GM21447 (cell line): ENCODE measurements around the gene EPB42.
"Not testable (repeated sequence)": the region's sequence is repeated elsewhere in the genome, so short reads cannot be mapped to it uniquely, and the experiment has no call there.

Experiments used
- ATAC-seq: cut with Tn5 transposase; IDR thresholded peaks from one replicate; pipeline ENCODE4 v1.9.1; 2021; ENCODE audit not compliant: unreplicated experiment

Gene EPB42

GRCh38 chr15:43189296-43189695 lies 31.5 kb downstream of the EPB42 start:
- ATAC-seq = no peak

DNA sequence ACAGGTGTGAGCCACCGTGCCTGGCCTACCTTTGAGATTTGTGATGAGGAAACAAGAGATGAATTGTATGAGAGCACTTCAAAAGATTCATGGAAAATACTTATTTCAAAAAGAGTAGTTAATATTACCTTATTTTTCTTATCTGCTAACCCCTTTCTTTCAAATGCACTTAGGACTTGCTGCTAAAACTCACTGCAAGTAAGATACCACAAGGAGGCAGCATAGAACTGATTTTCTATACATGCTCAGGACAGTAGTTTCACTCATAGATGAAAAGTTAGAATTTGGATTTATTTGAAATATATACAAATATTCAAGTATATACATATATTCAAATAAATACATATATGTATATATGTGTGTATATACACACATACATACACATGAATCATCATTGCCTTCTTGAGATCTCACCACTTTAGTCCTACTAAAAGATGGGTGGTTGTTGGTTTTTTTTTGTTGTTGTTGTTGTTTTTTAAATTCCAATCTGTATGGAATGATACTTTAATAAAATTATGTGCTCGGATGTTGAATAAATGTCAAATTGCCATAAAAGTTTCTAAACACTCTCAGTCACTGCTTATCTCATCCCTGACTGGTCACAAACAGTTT lies 33.2 kb downstream of the EPB42 start:
- ATAC-seq = no peak

- peak; percentile 20 for ATAC-seq
These were observed 34.8 kb downstream of the EPB42 start for GRCh38 chr15:43186003-43186353.

- peak; percentile 95 for ATAC-seq
These were observed 35.4 kb downstream of the EPB42 start, which contains the start of gene CCNDBP1 for GRCh38 chr15:43185157-43186002. Gene CCNDBP1, plus strand, starts transcription at chr15:43185403. Its CDS starts 96 bp downstream, at chr15:43185499.

DNA sequence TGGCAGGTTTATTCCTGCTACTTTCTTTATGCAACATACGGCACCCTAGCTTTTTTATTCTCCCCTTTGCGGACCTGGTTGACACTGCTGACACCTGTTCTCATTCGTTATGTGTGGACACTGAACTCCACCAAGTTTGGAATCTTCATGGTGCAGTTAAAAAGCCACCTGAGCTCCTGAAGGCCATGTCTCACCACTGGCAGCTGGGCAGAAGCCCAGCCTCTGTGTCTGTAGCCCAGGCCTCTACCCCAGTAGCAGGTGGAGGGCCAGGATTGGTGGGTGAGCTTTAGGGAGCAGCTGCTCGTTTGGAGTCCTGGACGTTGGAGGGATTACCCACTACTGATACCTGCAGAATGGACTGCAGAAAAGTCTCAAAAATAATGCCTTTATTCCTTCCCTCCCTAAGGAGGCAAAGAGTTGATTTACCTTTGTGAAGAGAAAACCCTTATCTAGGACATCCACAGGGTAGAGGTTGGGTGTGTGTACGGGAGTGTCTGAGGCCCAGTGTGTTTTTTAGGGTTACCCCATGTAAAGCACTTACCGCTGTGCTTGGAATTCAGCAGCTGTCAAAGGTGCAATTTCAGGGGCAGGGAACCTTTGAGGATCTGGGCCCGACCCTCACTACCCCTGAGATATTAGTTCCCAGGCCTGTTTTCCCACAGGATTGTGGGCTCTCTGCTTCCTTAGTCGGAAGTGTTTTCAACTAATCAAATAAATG lies 36.3 kb downstream of the EPB42 start:
- ATAC-seq = no peak

- ATAC-seq = no peak
These were observed 37.5 kb downstream of the EPB42 start for GRCh38 chr15:43183270-43183669.

DNA sequence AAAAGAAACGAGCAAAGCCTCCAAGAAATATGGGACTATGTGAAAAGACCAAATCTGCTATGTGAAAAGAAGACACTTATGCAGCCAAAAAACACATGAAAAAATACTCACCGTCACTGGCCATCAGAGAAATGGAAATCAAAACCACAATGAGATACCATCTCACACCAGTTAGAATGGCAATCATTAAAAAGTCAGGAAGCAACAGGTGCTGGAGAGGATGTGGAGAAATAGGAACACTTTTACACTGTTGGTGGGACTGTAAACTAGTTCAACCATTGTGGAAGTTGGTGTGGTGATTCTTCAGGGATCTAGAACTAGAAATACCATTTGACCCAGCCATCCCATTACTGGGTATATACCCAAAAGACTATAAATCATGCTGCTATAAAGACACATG lies 43.7 kb downstream of the EPB42 start:
- ATAC-seq = not testable (repeated sequence)

- not testable (repeated sequence) for ATAC-seq
These were observed 45.0 kb downstream of the EPB42 start for GRCh38 chr15:43175656-43176309.

GRCh38 chr15:43169888-43170287 lies 50.9 kb downstream of the EPB42 start:
- no peak for ATAC-seq

GRCh38 chr15:43168192-43169107 lies 52.4 kb downstream of the EPB42 start:
- ATAC-seq = no peak

GRCh38 chr15:43167261-43167660 lies 53.6 kb downstream of the EPB42 start:
- not testable (repeated sequence) for ATAC-seq

DNA sequence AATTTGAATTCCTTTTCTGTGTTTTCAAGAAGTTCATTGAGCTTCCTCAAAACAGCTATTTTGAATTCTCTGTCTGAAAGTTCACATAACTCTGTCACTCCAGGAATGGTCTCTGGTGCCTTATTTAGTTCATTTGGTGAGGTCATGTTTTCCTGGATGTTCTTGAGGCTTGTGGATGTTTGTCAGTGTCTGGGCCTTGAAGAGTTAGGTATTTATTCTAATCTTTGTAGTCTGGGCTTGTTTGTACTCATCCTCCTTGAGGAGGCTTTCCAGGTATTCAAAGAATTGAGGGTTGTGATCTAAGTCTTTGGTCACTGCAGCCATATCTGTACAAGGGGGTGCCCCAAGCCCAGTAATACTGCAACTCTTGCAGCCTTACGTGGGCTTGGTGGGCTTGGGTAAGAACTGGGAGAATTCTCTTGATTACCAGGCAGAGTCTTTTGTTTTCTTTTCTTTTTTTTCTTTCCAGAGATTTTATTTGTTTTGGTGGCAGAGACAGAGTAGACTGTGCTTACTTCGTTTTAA lies 55.0 kb downstream of the EPB42 start:
- no peak for ATAC-seq

GRCh38 chr15:43153269-43153668 lies 67.5 kb downstream of the EPB42 start:
- ATAC-seq = no peak

GRCh38 chr15:43151688-43152087 lies 69.1 kb downstream of the EPB42 start:
- no peak for ATAC-seq

DNA sequence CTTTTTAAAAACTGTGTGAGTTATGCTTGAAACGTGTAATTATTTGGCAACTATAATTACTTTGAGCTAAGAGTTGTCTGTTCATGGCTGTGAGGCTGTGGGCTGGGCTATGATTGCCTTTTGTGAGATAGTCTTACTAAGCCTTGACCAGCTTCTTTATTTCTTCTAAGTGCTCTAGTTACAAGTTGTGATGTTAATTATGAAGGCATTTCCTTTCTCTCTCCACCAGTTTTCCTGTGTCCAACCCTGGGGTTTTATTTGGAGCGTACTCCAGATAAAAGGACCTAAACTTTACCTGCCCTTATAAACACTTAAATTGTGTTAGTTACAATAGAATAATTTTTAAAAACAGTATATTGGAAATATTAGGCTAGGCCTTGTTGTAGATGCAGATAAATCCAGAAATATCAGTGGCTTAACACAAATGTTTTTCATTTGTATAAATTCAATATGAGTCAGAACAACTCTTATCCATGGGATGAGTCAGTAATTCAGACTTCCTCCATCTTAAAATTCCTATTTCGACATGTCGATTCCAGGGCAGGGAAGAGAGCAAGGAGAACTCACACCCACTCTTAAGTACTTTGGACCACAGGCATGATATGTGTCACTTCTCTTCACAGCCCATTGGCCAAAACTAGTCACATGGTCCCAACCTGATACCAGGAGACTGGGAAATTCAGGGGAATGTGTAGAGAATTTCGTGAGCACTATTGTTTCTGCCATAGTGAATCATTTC lies 70.5 kb downstream of the EPB42 start:
- no peak for ATAC-seq
